Upper lobe of right lung (tissue), 1 donor: ENCODE results near the gene CAPN14. TPM values are rescaled to one million over a fixed set of nuclear protein-coding genes. Genes with fewer than 3 reads are reported as not detected.

ENCODE experiments used
- ATAC-seq: fragments of 200-7000 bp; cut with Tn5 transposase; one replicate; pipeline ENCODE4 v1.9.1; 2020; ENCODE audit warnings: mild to moderate bottlenecking, moderate library complexity
- DNase-seq: peaks from one replicate; pipeline ENCODE4 v3.0.0-alpha.2; 2020
- H3K27ac ChIP-seq: fragments of 200-600 bp; one replicate; pipeline ENCODE4 v1.8.0; 2022
- H3K27me3 ChIP-seq: fragments of 200-600 bp; one replicate; pipeline ENCODE4 v1.8.0; 2022; ENCODE audit warnings: mild to moderate bottlenecking
- H3K36me3 ChIP-seq: fragments of 200-600 bp; one replicate; pipeline ENCODE4 v1.8.0; 2022
- H3K4me1 ChIP-seq: fragments of 200-600 bp; one replicate; pipeline ENCODE4 v1.8.0; 2022
- H3K4me3 ChIP-seq: fragments of 200-600 bp; one replicate; pipeline ENCODE4 v1.8.0; 2022; ENCODE audit warnings: mild to moderate bottlenecking
- H3K9me3 ChIP-seq: fragments of 200-600 bp; one replicate; pipeline ENCODE4 v1.8.0; 2022
- intact Hi-C: fragments of 100-400 bp; cut with DNase I; formaldehyde crosslinking; loops from one replicate; pipeline ENCODE4 v1.11.0; 2022
- total RNA-seq: library from RNA; stranded (reverse); fragmentation: NEBNext Ultra II Directional; extraction: Animal tissue kit (Norgen Biotek cat#: 25700); gene quantifications from one replicate; pipeline ENCODE4 v1.2.1, GENCODE V29; 2021
- TF ChIP-seq, protein P1 (sequence below): fragments of 200-600 bp; IDR thresholded peaks from one replicate; pipeline ENCODE4 v1.8.0; 2022; ENCODE audit warnings: antibody characterized with exemption
- donor health status: DM: no; HTN: yes; CAD: no; lungs with severe emphysema.

Gene CAPN14
- total RNA-seq, 1 donor from 2014 or later: 0.26 TPM

DNA sequence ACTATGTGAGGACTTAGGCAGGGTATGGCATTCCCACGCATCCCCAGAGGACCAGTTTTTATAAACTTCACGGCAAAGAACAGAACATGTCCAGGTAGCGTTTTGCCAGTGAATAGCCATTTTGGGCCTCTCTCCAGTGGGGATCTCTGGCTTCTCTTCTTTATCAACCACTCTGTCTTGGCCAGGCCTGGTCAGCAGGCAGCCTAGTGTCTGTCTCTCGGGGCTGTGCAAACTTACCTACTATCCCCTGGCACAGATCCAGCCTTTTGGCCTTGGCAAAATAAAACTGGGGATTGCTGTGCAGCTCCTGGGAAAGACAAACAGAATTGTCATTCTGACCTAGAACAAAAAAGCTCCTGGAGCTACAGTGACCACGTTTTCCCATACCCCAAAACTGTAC lies 14.5 kb downstream of the CAPN14 start:
- H3K9me3 ChIP-seq: no peaks in the 10 kb centered on the region

DNA sequence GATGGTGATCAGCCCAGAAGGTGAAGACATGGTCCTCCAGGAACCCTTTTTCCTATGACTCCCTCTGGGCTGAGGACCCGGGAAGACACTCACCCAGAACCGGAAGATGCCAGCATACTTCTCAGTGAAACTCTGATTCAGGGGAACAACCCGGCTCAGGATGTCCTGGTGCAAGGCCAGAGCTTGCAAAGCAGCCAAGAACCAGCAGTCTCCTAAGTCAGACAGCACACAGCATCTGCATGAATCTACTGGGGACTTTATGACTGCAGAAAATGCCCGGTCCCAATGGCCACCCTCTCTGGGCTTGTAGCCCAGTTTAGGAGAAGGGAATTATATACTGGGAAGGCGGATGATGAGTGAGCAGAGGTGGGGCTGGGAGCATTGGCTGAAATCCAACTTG lies 15.3 kb downstream of the CAPN14 start:
- intact Hi-C loops: no loop called here
- Histone ChIP-seq H3K36me3 (no peaks in the 10 kb centered on the region), H3K4me3 (no peak overlapping the region), H3K9me3 (no peaks in the 10 kb centered on the region), H3K4me1 (no peaks in the 10 kb centered on the region), H3K27me3 (no peaks in the 10 kb centered on the region), H3K27ac (no peak overlapping the region)
- ATAC-seq (no peak), DNase-seq (no peak)
- TF ChIP-seq, protein P1, sequence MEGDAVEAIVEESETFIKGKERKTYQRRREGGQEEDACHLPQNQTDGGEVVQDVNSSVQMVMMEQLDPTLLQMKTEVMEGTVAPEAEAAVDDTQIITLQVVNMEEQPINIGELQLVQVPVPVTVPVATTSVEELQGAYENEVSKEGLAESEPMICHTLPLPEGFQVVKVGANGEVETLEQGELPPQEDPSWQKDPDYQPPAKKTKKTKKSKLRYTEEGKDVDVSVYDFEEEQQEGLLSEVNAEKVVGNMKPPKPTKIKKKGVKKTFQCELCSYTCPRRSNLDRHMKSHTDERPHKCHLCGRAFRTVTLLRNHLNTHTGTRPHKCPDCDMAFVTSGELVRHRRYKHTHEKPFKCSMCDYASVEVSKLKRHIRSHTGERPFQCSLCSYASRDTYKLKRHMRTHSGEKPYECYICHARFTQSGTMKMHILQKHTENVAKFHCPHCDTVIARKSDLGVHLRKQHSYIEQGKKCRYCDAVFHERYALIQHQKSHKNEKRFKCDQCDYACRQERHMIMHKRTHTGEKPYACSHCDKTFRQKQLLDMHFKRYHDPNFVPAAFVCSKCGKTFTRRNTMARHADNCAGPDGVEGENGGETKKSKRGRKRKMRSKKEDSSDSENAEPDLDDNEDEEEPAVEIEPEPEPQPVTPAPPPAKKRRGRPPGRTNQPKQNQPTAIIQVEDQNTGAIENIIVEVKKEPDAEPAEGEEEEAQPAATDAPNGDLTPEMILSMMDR: no peak

More for the DNA sequence above, 14.5 kb downstream of the CAPN14 start:
- Histone ChIP-seq H3K4me1 (no peaks in the 10 kb centered on the region), H3K27me3 (no peaks in the 10 kb centered on the region), H3K36me3 (no peaks in the 10 kb centered on the region), H3K4me3 (no peak overlapping the region), H3K27ac (no peak overlapping the region)
- intact Hi-C loops: no loop called here
- TF ChIP-seq, protein P1: no peak
- DNase-seq (no peak), ATAC-seq (no peak)

DNA sequence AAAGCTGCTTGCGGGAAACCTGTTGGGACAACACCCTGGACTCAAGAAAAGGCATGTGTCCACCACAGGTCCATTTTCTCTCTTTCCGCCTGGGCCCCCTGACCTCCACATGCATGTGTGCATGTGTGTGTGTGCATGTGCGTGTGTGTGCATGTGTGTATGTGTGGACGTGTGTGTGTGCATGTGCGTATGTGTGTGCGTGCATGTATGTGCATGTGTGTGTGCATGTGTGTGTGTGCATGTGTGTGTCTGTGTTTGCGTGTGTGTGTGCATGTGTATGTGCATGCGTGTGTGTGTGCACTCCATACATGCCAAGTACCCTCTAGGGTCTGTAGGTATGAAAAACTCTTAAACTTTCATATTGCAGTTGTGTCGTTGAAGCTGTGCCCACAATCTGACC lies 16.3 kb downstream of the CAPN14 start:
- Histone ChIP-seq H3K27ac (no peak overlapping the region), H3K9me3 (no peaks in the 10 kb centered on the region), H3K4me1 (no peaks in the 10 kb centered on the region), H3K27me3 (no peaks in the 10 kb centered on the region), H3K4me3 (no peak overlapping the region), H3K36me3 (no peaks in the 10 kb centered on the region)
- ATAC-seq (no peak), DNase-seq (no peak)
- TF ChIP-seq, protein P1: no peak
- intact Hi-C loops: no loop called here

DNA sequence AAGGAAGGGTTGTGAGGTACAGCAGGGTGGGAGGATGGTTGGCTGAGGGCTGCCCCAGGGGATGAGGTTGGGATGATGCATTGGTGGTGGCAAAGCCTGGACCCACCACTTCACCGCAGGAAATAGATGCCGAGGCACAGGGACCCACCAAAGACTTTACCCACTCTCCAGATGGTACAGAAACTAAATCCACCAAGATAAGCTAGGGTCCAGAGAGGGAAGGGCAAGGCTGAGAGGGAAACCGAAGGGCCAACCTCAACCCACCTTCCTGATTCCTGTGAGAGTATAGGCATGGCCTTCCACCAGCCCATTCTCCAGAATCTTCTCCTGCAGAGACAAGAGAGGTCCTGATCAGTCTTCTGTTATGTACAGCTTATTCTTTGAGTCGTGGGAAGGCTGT lies 18.1 kb downstream of the CAPN14 start:
- ATAC-seq (no peak), DNase-seq (no peak)
- no peaks in the 10 kb centered on the region for H3K36me3 ChIP-seq
- no peak overlapping the region for H3K27ac ChIP-seq
- no peak overlapping the region for H3K4me3 ChIP-seq
- H3K9me3 ChIP-seq: no peaks in the 10 kb centered on the region
- no peaks in the 10 kb centered on the region for H3K4me1 ChIP-seq
- TF ChIP-seq, protein P1: no peak
- intact Hi-C loops: no loop called here
- H3K27me3 ChIP-seq: no peaks in the 10 kb centered on the region

DNA sequence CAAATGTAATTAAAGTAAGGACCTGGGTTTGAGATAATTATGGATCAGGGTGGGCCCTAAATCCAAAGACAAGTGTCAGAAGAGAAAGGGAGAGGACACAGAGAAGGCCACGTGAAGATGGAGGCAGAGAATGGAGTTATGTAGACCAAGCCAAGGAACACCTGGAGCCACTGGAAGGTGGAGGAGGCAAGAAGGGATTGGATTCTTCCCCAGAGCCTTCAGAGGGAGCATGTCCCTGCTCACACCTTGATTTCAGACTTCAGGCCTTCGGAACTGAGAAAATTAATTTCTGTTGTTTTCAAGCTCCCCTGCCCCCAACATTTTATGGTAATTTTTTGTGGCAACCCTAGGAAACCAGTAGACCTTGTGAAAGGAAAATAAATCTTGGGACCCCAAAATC lies 19.6 kb downstream of the CAPN14 start:
- ATAC-seq (no peak), DNase-seq (no peak)
- Histone ChIP-seq H3K36me3 (no peaks in the 10 kb centered on the region), H3K27ac (no peak overlapping the region), H3K4me3 (no peak overlapping the region), H3K9me3 (no peaks in the 10 kb centered on the region), H3K4me1 (no peaks in the 10 kb centered on the region), H3K27me3 (no peaks in the 10 kb centered on the region)
- intact Hi-C loops: no loop called here
- TF ChIP-seq, protein P1: no peak

DNA sequence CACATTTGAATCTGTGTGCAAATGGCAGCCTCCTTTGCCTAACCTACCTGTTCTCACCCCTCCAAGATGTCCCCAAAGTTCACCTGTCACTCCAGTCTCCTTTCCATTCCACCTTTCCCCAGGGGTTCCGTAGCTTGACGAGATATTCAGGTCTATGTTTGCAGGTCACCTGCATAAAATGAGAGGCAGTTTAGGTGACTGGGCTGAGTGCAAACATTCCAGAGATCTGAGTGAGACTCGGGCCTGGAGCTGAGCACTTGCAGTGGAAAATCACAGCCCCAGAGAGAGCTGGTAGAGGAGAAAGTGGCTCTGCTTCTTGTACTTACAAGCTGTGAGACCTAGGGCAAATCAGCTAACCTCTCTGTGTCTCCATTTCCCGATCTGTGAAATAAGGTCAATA lies 20.1 kb downstream of the CAPN14 start:
- Histone ChIP-seq H3K27me3 (no peaks in the 10 kb centered on the region), H3K36me3 (no peaks in the 10 kb centered on the region), H3K4me1 (no peaks in the 10 kb centered on the region), H3K27ac (no peak overlapping the region), H3K4me3 (no peak overlapping the region), H3K9me3 (no peaks in the 10 kb centered on the region)
- DNase-seq (no peak), ATAC-seq (peak; percentile 37)
- TF ChIP-seq, protein P1: no peak
- intact Hi-C loops: no loop called here
